ENCODE data around the gene ATP11A.
A peak's percentile ranks its signal among the peaks of the same experiment; 100 is the strongest.
"Not testable (repeated sequence)": the region's sequence is repeated elsewhere in the genome, so short reads cannot be mapped to it uniquely, and the experiment has no call there.

ATP11A gene

DNA sequence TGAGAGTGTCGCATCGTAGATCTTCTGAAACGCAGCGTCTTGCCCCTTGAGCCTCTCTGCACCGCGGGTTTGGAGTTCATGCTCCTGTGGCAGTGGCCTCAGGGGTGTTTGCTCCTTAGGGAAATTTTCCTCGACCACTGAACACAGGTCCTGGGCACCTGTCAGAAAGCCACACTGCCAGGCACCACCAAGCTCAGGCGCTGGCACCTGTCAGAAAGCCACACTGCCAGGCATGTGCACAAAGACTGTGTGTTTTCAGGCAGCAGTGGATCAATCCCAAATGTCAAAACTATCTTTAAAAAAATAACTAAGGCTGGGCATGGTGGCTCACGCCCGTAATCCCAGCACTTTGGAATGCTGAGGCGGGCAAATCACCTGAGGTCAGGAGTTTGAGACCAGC lies 87.1 kb downstream of the ATP11A start:
- no peak for DNase-seq

DNA sequence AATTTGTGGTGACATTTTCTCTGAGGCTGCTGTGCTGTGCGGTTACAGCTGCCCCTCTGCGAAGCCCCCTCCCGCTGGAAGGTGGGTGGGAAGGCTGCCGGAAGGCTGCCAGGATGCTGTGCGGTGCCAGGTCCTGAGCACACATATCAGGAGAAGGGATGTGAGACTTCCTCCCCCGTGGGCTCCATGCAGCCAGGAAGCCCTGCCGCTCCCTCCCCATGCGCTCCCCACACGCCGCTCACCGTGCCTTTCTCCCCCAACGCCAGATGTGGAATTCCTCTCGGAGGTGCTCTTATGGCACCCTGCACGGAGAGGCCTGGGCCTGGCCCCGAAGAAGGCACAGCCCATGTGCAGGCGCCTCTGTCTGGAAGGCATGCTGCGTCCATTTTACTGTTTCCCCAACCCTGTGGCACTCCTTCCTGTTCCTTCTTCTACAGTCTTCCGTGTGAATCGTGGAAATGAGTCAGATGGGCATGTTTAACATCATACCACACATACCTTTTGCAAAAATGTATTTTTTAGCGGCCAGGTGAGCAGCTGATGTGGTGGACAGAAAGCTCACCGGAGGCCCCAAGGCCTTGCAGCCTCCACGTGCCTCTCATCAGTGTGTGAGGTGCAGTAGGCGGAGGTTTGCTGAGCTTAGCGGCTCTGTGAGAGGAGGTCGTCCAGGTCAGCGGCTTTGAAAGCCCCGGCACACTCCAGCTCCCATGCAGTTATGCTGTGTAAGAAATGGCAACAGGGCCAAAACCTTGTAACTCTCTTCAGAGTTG lies 88.0 kb downstream of the ATP11A start:
- DNase-seq, result no peak

DNA sequence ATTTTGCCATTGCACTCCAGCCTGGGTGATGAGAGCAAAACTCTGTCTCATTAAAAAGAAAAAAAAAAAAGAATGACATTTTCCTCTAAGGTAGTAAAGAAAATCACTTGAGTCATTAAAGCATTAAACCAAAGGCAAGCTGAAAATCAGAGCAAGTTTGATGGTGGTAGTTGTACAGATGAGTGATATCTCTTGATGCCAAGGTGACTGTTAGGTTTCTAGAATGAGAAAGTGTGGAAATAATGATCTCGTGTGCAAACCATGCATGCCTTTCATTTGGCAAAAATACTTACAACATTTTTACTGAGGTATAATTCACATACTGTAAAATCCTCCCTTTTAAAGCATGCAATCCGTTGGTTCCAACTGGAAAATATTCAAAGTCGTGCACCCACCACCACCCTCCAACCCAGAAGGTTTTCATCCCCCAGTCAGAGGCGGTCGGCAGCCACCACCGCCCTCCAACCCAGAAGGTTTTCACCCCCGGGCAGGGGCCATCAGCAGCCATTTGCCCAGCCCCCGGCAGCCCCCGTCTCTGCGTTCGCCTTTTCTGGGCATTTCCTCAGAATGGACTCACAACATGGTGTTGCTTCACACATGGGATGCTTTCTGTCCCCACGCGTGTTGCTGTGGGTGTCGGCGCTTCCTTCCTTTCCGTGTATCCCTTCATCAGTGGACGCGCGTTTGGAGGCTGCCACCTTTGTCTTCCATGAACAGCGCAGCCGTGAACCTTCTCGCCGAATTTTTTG lies 90.2 kb downstream of the ATP11A start:
- DNase-seq, result no peak

DNA sequence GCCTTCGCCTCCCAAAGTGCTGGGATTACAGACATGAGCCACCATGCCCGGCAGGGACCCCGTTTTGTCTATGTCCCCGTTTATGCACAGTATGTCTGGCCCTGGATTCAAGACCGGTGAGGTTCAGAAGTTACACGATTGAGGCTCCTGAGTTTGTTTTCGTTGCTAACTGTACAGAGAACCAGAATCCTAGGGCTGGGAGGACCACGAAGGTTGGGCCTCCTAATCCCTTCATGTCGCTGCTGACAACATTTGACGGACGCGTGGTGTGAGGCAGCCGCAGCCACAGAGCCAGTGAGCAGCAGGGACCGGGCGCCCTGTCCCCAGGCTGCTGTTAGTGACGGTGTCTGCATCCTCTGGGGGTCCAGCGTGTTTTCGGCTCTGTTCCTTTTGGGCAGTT lies 91.4 kb downstream of the ATP11A start:
- no peak for DNase-seq

DNA sequence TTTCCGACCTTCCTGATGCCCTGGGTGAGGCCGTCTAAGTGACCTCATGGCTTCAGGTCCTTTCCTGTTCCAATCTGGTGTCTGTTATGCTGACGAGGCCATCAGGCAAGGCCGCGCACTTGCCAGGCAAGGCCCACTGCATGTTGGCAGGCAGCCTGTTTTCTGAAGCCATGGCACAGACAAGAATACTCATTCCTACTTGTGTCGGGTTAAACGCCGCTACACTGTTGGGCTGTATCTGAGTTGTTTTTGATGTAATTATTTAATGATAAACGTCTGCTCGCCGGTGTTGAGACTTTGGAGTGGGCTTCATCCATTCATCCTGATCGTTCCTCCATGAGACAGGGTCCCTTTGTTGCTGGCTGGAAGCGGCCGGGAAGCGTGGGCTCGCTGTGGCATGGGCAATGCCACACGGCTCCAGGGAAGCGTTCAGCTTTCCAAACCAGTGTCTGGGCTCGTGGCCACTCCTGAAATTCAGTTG lies 92.1 kb downstream of the ATP11A start:
- no peak for DNase-seq

DNA sequence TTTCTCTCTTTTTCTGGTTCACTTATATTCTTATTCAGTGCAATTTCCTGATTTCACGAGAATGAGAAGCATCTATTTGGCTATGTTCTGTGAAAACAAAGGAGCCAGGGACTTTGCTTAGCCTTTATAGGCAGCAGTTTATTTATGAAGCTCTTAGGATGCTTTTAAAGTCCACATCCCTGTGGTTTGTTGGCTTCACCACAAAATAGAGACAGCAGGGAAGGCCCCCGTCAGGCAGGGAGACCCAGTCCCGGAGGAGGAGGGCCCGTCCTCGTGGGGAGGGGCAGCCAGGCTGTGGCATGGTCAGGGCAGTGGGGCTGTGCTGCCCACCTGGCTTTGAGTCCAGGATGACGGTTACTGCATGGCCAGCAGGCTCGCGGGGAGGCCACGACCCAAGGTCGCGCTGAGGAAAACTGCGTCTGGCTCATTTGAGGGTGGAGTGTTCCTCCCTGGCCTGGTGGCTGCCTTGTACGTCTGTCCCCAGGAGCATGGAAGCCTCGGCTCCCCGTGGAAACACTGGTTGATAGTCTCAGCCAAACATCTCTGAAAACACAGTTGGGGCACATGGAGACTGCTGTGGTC lies 92.7 kb downstream of the ATP11A start:
- no peak for DNase-seq

DNA sequence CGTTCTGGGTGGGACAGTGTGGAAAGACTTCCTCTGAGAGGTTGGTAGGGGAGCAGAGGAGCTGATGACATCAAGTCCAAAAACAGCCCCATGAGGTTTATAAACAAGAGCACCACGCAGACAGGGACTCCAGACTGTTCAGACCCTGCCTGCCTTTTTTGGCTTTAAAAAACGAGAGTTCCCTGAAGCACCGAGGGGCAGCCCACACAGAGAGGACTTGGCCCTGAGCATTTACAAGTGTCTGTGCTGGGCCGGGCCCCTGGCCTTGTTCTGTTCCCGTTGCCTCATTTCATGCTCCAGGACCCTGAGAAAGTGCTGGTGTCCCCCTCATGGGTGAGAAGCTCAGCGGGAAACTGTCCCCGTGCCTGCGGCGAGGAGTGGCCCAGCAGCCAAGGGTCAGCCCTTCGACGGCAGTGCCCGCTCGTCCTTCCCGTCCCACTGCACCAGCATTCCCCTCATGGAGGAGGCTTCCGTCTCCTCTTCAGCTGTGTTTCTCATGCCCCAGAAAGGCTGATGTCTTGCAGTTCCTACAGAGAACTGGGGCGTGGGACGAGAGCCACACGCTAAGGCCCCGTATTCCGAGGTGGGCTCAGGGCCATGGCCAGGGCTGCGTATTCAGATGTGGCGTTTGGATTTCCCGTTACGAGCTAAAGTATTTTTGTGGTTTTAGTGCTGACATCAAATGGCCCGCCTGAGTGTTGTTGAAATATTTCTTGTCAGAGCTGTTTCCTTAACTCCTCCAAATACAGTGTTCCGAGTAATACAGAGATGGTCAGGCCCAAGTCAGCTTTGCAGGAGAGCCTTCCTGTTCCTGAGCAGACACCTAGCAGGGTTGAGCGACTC lies 93.5 kb downstream of the ATP11A start:
- DNase-seq, result peak; percentile 34

DNA sequence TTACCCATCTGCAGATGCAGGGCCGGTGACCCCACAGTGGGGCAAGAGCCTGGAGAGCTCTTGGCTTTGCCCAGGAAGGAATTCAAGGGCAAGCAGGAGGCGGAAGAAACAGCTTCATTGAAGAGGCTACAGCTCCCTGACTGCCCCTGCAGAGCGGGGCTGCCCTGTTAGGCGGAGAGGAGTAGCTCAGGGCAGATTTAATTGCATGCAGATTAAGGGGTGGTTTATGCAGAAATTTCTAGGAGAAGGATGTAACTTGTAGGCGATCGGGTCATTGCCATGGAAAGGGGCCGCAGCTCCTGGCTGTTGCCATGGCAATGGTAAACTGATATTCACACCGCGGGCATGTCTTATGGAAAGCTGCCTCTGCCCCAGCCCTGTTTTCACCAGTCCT lies 94.1 kb downstream of the ATP11A start:
- DNase-seq, result no peak

DNA sequence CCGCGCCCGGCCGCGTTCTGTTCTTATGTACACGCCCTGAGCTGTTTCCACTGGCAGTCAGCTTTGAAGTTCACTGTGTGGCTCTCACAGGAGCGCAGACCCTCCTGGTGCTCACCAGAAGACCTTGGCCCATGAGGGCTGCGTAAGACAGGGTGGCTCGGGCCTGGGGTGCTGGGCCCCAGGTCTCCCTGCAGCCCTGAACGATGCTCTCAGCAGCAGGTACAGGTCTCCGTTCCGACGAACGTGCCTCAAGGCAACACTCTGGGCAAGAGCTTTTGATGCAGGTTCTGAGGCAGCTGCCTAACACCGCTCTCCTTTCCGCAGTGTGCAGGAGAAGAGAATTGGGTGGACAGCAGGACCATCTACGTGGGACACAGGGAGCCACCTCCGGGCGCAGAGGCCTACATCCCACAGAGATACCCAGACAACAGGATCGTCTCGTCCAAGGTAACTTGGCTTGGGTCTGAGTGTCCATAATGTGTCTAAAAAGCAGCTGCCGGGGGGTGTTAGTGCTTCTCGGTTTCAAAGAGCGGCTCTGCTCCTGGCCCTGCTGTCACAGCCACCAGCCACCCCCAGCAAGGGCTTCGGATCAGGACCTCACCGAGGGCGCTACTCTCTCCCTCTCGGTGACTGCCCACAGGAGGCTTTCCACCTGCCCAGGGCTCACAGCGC lies 95.1 kb downstream of the ATP11A start:
- no peak for DNase-seq

DNA sequence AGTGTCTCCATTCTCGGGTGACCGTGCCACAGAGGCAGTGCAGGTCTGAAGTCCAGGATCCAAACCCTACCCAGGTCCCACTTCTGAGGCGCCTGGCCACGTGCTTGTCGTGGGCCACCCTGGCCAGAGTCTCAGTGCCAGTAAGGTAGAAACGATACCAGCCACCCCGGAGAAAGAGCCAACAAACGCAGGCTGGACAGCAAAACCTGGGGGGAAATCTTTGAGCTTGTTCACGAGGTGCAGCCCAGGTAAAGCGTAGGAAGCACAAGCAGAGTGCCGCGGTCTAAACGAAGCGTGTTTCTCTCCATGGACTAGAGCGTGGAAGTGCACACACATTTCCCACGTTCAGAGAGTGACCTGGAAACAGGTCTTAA lies 95.6 kb downstream of the ATP11A start:
- DNase-seq, result no peak

DNA sequence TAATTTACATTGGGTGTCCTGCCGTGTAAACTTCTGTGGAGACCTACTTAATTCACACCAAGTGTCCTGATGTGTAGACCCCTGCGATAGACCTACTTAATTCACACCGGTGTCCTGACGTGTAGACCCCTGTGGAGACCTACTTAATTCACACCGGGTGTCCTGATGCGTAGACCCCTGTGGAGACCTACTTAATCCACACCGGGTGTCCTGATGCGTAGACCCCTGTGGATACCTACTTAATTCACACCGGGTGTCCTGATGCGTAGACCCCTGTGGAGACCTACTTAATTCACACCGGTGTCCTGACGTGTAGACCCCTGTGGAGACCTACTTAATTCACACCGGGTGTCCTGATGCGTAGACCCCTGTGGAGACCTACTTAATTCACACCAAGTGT lies 97.0 kb downstream of the ATP11A start:
- DNase-seq, result not testable (repeated sequence)

DNA sequence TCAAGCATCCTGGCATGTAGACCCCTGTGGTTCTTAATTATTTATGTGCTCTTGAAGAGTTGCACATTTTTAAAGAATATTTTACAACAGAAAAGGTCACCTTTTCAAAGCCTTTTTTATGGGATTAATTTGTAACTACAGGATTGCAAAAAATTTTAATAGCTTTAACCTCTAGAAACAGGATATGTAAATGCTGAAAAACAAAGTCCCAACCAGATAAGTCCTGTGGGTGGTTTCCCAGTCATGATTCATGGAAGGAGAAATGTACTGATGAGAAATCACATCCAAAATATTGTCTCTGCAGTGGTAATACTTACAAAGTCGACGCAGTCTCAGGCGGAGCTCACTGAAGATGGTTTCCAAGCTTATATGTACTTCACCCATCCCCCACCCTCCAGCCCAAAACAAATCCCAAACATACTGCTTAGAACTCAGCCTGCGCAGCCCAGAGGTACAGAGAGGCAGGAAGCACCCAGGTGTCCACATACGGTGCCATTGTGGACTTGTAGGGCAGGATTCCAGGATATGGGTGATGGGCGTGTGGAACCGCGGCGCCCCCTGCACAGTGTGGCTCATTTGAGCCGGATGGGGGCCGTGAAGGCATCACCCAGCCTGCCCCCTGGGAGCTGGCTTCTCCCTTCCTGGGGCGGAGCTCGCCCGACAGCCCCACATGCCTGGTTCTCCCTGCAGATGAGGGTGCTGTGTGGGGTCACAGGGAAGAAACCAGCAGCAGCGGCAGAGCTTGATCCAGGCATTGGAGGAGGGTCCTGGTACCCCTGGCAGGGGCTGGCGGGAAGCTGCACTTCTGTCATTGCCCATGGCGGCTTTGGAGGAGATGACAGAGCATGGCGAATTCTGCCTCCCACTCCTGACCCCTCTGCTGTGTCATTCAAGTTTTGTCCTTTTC lies 101.2 kb downstream of the ATP11A start:
- no peak for DNase-seq

DNA sequence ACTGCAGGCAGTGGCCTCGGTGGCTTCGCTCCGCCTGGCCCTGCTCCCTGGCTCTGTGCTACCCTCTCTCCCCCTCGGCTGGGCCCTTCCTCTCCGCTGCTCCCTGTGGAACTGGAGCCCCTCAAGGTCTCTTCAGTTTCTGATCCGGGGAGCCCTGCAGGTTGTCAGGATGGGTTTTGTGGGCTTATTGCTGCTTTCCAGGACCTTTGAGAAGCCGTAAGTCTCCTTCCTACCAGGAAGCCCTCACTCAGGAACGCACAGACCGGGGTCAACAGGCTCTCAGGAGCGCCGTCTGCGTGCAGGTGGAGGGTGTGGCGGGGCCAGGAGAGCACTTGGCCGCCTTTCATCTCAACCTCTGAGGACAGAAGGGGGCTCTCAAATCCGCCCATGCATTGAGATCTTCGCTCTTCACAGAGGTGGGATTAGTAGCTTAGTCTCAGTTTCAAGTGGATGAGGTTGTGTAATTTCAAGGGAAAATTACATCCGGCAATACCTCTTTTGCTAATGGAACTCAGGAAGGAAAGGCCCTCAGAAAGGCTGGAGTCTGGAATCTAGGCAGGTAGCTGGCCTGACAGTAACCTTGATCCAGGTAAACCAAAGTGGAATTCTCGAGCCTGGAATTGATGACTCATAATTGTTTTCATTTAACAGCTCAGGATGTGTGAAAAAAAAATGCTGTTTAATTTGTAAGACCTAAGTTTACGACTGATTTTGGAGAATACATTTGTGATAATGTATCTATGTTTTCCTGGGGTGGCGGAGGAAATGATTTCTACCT lies 102.0 kb downstream of the ATP11A start:
- no peak for DNase-seq

DNA sequence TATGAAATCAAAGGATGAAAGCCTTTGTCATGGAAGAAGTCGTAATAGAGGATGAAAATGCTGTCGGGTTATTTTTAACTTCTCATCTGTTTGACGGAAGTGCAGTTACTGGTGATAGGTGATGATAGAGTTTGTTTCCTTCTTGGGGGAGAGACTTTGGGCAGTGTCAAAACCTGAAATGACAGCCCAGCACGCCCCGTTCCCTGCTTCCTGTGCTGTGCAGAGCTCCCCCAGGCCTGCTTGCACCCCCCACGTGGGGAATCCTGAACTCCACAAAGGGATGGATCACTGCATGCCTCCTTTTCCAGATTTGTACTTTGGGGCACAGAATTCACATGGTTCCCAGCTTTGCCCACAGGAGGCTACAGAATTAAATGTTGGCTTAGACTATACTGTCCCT lies 102.7 kb downstream of the ATP11A start:
- no peak for DNase-seq

DNA sequence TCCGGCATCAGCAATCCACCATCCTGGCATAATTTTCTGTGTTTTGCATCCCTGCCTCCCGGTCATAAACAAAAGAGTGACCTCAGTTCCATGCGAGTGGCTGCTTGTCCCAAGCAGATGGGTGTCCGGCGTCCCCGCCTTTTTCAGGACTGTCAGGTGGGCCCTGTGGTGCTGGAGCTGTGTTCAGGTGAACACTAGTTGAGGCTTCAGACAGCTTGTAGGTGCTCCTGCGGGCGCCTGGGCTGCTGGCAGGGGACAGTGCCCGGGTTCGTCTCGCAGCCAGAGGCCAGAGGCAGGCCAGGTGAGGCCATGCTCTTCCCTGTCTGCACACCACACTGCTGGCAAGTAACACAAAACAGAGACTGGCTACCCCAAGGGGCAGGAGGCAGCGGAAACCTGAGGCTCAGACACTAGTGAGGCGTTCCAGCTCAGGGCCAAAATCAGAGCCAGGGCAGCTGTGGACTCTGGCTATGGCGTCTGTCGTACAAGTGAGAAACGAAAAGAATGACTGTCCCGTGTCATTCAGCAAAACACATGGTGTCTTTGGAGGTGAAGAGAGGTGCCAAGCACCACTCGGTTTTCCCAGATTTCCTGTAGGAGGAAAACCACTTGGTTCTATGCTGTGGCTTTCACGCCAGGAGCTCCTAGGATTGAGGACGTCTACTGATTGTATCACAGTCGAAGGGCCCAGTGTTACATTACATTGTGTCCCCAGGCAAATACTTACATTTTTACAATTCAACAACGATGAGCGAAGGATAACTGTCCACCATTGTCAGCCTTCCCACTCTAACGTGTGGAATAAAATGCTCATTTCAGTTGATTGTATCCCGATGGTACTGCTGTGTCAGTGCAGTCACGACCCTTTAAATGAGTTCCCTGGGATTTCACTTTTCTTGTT lies 104.0 kb downstream of the ATP11A start:
- no peak for DNase-seq

DNA sequence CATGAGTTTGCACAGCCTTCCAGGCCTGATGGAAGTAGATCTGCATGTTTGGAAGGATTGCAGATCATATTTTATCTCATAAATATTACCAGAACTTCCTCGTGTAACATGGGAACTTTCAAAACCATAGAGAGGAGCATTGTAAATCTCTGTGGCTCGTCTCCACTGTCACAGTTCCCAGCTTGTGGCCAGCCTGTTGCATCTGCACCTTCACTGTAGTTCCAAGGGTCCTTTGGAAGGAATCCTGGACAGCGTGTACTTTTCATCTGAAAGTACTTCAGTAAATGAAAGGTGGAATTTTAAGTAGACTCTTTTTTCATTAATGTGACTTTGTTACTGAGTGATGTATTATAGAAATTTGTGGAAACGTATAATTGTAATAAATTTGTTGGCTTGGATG lies 105.4 kb downstream of the ATP11A start:
- DNase-seq, result no peak

DNA sequence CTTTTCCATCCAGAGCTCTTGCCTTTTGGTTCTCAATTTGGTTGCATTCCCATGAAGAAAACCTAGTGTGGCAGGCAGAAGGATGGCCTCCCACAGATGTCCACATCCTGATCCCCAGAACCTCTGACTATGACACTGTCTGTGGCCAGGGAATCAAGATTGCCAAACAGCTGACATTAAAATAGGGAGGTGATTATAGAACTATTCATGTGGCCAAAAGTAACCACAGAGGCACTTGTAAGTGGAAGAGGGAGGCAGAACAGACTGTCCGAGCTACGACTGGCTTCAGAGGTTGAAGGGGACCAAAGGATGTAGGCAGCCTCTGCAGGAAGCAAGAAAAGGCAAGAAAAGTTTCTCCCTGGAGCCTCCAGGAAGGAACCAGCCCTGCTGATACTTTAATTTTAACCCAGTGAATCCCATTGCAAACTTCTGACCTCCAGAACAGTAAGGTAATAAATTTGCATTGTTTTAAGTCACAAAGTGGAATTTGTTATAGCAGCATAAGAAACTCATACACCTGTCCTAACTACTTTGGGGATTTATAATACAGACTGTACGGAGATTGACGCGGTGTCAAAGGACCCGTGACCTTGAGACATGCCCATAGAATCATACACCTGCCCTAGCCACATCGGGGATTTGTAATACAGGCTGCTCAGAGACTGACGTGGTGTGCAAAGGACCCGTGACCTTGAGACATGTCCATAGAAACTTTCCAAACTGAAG lies 106.5 kb downstream of the ATP11A start:
- DNase-seq, result no peak

DNA sequence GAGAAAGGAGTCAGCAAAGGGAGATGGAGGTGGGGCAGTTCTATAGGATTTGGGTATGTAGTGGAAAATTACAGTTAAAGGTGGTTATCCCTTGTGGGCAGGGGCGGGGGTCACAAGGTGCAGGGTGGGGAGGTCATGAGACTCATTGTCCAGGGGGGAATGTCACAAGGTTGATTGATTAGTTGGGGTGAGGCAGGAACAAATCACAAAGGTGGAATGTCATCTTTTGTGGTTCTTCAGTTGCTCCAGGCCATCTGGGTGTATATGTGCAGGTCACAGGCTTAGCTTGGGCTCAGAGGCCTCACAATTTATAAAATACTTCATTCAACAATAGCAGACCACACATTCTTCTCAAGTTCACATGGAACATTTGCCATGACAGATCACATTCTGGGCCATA lies 109.6 kb downstream of the ATP11A start:
- no peak for DNase-seq

DNA sequence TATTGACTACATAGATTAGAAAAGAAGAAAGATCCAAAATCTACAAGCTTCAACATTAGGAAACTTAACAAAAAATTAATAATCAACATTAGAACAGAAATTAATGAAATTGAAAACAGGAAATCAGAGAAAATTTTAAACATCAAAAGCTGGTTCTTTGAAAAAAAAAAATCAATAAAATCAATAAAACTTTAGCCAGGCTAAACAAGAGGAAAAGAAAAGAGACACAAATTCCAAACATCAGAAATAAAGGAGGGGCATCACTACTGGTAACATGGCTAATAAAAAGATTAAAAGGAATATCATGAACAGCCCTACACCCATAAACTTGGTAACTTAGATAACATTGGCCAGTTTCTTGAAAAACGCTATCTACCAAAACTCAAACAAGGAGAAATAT lies 110.2 kb downstream of the ATP11A start:
- DNase-seq, result no peak
